GM12801 (cell line): ENCODE measurements around the gene PTPRN2.

ENCODE experiments used
- CTCF ChIP-seq: IDR thresholded peaks from one replicate; pipeline ENCODE4 v1.5.1; 2011; ENCODE audit warnings: control low read depth; ENCODE audit not compliant: insufficient read length; ENCODE audit errors: extremely low read depth

PTPRN2 gene

GRCh38 chr7:157522189-157522588 is 1065.4 kb downstream of the PTPRN2 start:
- no peak for TF ChIP-seq CTCF

GRCh38 chr7:157521752-157522151 is 1065.9 kb downstream of the PTPRN2 start:
- TF ChIP-seq CTCF = no peak

- no peak for TF ChIP-seq CTCF
Measured at GRCh38 chr7:157521061-157521731, 1066.4 kb downstream of the PTPRN2 start.

GRCh38 chr7:157520249-157520648 is 1067.4 kb downstream of the PTPRN2 start:
- TF ChIP-seq CTCF = no peak

- no peak for TF ChIP-seq CTCF
Measured at GRCh38 chr7:157519798-157520244, 1067.8 kb downstream of the PTPRN2 start.

GRCh38 chr7:157519246-157519645 is 1068.4 kb downstream of the PTPRN2 start:
- TF ChIP-seq CTCF = no peak

GRCh38 chr7:157518514-157519175 is 1069.0 kb downstream of the PTPRN2 start:
- no peak for TF ChIP-seq CTCF
